COLO668 (cell line): ENCODE results near the gene ATP6V0A1.
"Not testable (repeated sequence)": the region's sequence is repeated elsewhere in the genome, so short reads cannot be mapped to it uniquely, and the experiment has no call there.

Experiments
- DNase-seq: peaks from one replicate; lab custom pipeline; 2025; ENCODE audit not compliant: unreplicated experiment; lab: John Stamatoyannopoulos, UW

Gene ATP6V0A1

DNA sequence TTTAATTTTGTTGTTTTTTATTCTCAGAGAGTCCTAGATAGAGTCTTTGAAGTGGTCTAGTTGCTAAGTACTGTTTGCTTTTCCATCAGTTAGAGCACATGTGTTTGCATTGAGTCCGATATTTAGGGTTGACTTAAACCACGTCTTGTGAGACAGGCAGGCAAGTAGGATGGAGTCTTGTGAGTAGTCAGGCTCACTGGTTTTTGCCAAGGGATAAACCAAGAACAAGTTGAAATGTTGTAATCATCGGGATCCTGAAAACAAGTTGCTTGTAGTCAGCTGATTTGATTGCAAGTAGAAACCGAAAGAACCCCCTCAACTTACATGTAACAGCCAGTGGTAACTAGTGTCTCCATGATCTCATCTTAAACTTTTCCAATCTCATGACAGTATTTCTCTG, 17.2 kb downstream of the ATP6V0A1 start:
- no peak for DNase-seq

DNA sequence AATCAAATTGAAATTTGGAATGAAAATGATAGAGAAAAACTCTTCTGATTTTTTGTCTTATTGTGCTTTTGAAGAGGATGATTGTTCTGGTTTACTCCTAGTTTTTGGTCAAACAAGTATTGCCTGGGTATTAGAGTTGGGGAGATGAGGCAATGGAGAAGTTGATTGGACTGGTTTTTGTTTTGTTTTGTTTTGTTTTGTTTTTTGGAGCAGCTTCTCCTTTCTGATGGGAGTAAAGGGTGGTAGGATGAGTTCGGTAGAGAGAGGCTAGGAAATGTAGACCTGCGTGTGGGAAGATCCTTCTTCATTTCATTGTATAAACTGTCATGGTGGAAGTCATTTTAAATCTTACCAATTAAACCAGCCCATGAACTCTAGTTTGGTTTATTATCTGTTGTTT, 17.7 kb downstream of the ATP6V0A1 start:
- DNase-seq: no peak

DNA sequence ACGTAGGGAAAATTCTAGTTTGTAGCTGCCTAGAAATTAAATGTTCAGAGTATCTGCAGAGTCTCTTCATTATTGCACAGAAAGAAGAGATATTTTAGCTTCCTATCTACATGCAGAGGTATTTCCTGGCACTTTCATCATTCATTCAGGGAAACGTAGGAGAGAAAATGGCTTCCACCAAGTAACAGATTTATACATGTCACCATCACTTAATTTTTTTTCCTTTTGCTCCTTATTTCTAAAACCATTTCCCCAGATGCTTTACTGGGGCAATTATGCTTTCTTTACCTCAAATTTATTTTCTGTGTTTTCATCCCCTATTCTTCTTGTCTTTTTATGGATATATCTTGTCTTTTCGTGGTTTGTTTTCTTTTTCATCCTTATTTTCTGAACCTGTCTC, 18.5 kb downstream of the ATP6V0A1 start:
- no peak for DNase-seq

DNA sequence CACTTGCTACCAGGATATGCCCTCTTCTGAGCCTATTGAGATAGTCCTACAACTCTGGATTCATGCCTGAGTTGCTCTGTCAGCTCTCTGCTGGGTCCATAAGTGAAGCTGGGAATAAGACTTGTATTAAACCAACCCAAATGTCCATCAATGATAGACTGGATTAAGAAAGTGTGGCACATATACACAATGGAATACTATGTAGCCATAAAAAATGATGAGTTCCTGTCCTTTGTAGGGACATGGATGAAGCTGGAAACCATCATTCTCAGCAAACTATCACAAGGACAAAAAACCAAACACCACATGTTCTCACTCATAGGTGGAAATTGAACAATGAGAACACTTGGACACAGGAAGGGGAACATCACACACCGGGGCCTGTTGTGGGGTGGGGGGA, 19.1 kb downstream of the ATP6V0A1 start:
- DNase-seq: not testable (repeated sequence)

DNA sequence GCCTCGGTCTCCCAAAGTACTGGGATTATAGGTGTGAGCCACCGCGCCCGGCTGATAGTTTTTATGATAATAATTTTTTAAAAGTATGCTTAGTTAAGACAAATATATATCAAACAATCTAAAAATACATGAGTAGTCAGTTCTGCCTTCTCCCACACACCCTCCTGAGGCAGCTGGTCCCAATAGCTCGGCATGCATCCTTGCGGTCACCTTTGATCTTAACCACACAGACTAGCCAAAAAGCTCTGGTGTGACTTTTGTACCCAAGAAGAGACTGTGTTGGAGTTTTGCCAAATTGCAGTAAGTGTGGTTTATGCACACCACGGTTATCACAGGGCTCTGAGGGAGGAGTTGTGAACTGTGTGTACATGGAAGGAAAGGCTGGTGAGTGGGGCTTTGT, 25.6 kb downstream of the ATP6V0A1 start:
- DNase-seq: no peak

GRCh38 chr17:42485680-42486079, 27.0 kb downstream of the ATP6V0A1 start:
- DNase-seq: no peak

- DNase-seq: no peak
Measured at GRCh38 chr17:42488032-42488431, 29.4 kb downstream of the ATP6V0A1 start.

DNA sequence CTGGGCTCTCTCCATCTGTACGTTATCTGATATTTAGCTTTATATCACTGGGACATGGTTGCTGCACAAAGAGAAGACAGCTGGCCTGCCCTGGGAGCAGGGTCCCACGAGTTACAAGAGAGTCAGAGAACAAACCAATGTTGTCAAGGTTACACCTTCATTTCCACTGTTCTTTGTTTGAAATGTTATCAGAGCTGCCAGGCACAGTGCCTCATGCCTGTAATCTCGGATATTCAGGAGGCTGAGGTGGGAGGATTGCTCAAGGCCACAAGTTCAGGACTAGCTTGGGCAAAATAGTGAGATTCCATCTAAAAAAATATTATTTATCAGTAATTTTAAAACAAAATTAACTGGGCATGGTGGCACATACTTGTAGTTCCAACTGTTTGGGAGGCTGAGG, 34.6 kb downstream of the ATP6V0A1 start:
- DNase-seq: no peak

GRCh38 chr17:42494673-42495072, 36.0 kb downstream of the ATP6V0A1 start:
- DNase-seq: no peak

DNA sequence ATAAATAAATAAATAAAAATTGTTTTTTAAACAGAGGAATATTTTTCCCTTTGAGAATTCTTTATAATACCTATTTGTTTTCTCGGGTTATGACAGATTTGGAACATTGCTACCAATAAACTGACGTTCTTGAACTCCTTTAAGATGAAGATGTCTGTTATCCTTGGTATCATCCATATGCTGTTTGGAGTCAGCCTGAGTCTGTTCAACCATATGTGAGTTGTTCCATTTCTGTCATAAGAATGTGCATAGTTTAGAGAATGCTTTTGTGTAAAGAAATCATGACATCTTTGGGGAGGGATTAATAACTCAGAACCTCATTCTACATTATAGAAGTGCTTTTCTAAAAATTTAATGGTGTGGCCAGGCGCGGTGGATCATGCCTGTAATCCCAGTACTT, 40.1 kb downstream of the ATP6V0A1 start:
- no peak for DNase-seq

DNA sequence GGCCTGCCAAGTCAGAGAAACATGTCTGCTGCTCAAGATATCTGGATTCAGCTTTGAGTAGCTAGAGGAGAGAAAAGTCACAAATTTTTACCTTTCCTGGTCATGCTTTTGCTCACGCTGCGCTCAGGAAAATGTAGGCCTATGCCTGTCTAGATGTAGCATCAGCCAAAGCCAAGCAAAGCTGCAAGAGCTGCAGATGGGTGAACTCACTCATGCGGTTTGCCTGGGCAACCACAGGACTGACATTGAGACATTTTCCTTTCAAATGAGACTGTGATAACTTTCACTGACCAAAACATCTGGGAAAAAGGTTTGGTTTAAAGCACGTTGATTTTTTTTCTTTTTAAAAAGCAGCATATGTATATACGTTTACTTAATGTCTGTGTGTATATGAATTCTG, 43.4 kb downstream of the ATP6V0A1 start:
- DNase-seq: no peak

GRCh38 chr17:42502926-42503325, 44.2 kb downstream of the ATP6V0A1 start:
- no peak for DNase-seq

DNA sequence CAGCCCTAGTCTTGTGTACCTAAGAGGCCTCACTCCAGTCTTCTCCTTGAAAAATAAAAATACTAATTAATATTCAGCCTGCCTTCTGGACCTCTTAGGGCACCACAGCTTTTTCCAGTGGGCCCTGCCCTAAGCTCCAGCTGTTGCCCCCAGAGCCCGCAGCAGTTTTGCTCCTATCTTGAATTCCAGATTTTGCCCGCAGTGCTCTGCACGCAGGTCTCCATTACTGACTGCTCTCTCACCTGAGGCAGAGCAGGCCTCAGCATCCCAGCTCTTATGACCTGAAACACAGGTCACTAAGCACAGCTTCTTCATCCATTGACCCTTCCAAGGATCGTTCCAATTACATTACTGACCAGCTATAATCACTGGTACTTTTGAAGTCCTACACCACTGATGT, 49.0 kb downstream of the ATP6V0A1 start:
- DNase-seq: no peak

DNA sequence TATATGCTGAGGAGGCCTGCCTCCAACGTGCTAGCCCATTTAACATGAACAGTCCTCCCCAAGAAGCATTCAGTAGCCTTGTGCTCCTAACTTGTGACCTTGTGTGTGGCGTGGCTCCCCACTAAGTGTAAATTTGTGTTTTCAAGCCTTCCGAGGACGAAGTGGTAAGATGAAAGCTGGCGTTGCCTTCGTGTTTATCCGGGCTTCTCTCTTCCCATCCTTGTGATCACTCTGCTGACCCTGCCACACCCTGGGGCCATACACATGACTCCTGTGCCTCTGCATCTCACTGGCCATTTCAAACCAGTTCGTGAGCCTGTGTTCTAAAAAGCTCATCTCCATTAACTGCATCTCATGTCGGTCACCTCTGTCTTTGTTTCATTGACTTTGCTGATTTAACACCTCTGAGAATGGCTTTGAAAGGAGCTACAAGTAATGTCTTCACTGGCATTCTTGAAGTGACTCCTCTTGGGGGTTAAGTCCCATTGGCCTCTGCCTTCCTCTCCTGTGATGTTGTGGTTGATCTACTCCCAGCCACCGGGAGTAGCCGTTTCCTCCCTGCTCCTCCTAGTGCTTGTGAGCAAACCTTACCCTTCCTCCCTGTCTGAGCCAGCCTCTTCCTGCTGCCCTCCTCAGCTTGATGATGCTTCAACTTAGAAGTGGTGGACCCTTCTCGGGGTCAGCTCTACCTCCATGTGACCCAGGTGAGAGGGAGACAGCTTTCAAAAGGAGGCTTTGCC, 49.9 kb downstream of the ATP6V0A1 start:
- no peak for DNase-seq

DNA sequence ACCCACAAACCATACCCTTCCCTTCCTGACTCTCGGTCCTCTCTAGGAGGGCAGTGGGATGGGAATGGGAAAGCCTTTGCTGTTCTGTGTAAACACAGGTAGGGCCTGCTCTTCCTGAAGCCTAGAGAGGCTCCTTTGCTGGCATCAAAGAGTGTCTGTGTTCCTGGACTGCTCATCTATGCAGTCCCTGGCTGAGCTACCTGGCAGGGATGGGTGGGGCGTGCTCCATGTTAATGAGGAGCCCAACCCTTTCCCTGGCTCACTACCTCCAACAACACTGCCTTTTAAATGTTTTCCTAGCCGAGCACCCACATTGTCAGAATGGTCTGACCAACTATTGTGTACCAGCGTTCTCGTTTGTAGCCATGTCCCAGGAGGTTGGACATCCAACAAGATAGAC, 50.7 kb downstream of the ATP6V0A1 start:
- DNase-seq: no peak

- DNase-seq: no peak
Measured at GRCh38 chr17:42509841-42510240, 51.2 kb downstream of the ATP6V0A1 start.

GRCh38 chr17:42512246-42512645, 53.6 kb downstream of the ATP6V0A1 start:
- no peak for DNase-seq

GRCh38 chr17:42512733-42513251, 54.1 kb downstream of the ATP6V0A1 start:
- DNase-seq: no peak

GRCh38 chr17:42513686-42514085, 55.0 kb downstream of the ATP6V0A1 start:
- no peak for DNase-seq

DNA sequence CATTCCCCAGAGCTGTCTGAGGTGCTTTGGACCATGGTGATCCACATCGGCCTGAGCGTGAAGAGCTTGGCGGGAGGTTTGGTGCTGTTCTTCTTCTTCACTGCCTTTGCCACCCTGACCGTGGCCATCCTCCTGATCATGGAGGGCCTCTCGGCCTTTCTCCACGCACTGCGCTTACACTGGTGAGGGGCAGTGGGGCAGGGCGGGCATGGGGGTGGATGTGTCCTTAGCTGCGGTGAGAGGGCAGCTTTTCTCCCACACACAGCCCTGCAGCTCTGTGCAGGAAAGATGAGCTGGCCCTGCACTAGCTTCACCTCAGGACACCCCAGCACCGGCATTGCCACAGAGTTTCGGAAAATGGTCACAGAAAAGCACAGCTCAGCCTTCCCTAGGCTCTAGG, 55.6 kb downstream of the ATP6V0A1 start:
- no peak for DNase-seq

- no peak for DNase-seq
Measured at GRCh38 chr17:42514867-42515266, 56.2 kb downstream of the ATP6V0A1 start.

DNA sequence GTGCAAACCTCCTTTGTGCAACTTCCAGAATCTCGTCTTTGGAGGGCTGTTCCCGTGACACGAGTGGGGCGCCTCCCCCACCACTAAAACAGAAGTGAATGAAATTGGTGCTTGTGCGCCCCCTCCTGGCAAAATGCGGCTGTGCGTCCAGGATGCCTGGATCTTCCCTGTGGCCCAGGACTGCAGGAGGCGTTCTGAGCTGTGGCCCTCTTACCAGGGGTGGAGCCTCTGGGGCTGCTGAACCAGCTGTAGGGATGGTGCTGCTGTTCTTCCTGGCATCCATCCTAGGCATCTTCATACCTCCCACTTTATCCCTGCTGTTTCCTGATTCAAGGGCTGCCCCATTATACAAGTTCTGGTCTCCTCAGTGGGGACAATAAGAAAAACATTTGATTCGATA, 58.8 kb downstream of the ATP6V0A1 start:
- peak; percentile 51 for DNase-seq
